Stimulated activated CD4-positive, alpha-beta T cell treated with anti-CD3 and anti-CD28 coated beads, Interleukin-2, amount 100 ng/mL, for 4 hours (primary cell): Measurements from ENCODE around the gene HELZ.

Experiments used
- DNase-seq: peaks from one replicate; pipeline ENCODE4 v3.0.0-alpha.2; 2020; ENCODE audit warnings: low read depth

HELZ gene

DNA sequence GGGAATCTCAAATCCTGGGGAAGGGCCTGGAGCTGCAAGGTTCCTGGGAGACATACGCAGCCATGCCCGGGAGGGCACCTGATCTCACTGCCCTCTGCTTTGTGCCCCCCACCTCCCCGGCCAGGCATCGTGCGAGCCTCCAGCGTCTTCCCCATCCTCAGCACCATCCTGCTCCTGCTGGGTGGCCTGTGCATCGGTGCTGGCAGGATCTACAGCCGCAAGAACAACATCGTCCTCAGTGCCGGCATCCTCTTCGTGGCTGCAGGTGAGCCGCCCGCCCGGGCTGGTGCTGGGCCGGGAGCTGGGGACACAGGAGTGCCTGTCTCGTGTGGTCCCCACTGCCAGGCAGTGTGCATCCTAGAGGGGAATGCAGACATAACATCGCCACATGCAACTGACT is 220.3 kb downstream of the HELZ start:
- DNase-seq: no peak

DNA sequence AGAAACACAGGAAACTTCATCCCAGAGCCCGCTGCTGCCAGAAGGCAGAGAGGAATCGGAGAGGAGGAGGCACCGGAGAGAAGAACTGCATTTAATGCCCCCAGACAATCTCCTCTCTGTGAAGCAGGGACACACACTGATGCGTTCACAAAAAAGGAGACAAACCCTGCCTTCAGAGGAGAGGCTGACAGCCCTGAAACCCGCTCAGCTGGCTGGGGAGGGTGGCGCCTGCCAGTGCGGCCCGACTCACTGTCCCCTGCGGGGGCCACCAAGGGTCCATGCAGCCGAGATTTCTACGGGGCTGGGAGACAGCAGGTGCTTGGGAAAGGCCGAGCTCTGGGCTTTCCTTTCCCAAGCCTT is 222.6 kb downstream of the HELZ start:
- DNase-seq: no peak

DNA sequence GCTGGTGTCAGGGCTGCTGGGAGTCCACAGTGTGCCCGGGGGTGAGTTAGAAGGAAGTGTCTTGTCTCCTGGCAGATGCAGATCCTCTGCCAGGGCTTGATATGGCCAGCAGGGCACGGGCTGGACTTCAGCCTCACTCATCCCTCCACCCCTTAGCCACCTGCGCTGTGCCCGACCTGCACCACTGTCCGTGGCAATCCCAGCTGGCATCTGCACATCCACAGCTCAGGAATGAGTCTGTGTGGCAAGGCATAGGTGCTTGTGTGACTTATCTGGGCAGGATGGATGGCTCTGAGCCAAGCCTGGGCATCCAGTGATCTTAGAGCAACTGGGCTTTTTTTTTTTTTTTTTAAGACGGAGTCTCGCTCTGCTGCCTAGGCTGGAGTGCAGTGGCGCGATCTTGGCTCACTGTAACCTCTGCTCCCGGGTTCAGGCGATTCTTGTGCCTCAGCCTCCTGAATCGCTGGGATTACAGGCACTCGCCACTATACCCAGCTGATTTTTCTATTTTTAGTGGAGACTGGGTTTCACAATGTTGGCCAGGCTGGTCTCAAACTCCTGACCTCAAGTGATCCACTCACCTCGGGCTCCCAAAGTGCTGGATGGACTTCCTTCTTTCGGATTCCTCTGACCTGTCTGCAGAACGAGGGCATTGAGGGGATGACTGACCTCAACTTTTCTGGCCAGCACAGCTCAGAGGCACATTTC is 223.1 kb downstream of the HELZ start:
- DNase-seq: no peak

DNA sequence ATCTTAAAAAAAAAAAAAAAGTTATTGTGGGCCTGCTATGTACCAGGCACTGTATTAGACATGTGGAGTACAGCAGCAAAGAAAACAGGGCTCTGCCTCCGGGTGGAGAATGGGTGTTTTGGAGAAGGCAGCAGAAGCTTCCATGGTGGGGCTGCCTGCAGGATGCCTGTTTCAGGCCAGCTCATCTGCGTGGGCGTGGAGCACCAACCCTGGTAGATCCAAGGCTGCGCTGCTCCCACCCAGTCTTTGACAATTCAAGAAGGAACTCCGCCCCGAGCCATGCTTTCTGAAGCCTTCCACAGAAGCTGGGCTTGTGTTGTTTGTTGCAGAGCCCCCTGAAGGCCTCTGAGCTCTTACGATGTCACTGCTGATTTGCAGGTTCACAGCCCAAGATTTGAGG is 223.8 kb downstream of the HELZ start:
- no peak for DNase-seq
